Stimulated activated CD4-positive, alpha-beta T cell treated with anti-CD3 and anti-CD28 coated beads, Interleukin-4, amount 100 ng/mL, for 48 hours (primary cell): Measurements from ENCODE around the gene GDF9.

Experiments
- DNase-seq, 2 donors: peaks; one replicate each; pipeline ENCODE4 v3.0.0-alpha.2; 2020; ENCODE audit warnings: low read depth in 2 of 2

GDF9 gene

GRCh38 chr5:132820162-132820754 lies 46.0 kb downstream of the GDF9 start:
- DNase-seq, result peak; percentile 85 to 97

- DNase-seq, result no peak
Measured at GRCh38 chr5:132819468-132819867, 46.8 kb downstream of the GDF9 start.

GRCh38 chr5:132817011-132817410 lies 49.3 kb downstream of the GDF9 start:
- no peak for DNase-seq

- no peak for DNase-seq
Measured at GRCh38 chr5:132816554-132816953, 49.7 kb downstream of the GDF9 start.

GRCh38 chr5:132816083-132816482 lies 50.2 kb downstream of the GDF9 start:
- no peak for DNase-seq

GRCh38 chr5:132815454-132815853 lies 50.8 kb downstream of the GDF9 start:
- no peak for DNase-seq

GRCh38 chr5:132814503-132815294 lies 51.6 kb downstream of the GDF9 start:
- no peak for DNase-seq

GRCh38 chr5:132813599-132814502 lies 52.4 kb downstream of the GDF9 start:
- DNase-seq, result peak in 1 of 2 donors; percentile 19

GRCh38 chr5:132812781-132813598 lies 53.3 kb downstream of the GDF9 start, which contains the start of gene SOWAHA:
SOWAHA (plus strand) TSS chr5:132813302; CDS start chr5:132813622, 320 bp downstream.
- DNase-seq, result no peak

- no peak for DNase-seq
Measured at GRCh38 chr5:132812123-132812765, 54.0 kb downstream of the GDF9 start.
